Right ventricle myocardium inferior (tissue), 1 donor: ENCODE measurements around the gene UGT2A1. TPM values are rescaled to one million over a fixed set of nuclear protein-coding genes. Genes with fewer than 3 reads are reported as not detected.
"Not testable (repeated sequence)": the region's sequence is repeated elsewhere in the genome, so short reads cannot be mapped to it uniquely, and the experiment has no call there.

Source experiments
- ATAC-seq: fragments of 200-7000 bp; cut with Tn5 transposase; one replicate; pipeline ENCODE4 v1.9.1; 2020; ENCODE audit warnings: mild to moderate bottlenecking, moderate library complexity
- DNase-seq: peaks from one replicate; pipeline ENCODE4 v3.0.0; 2021; ENCODE audit errors: missing footprints
- intact Hi-C: fragments of 100-400 bp; cut with DNase I; formaldehyde crosslinking; loops from one replicate; pipeline ENCODE4 v1.11.0; 2022
- long read RNA-seq: library from polyadenylated mRNA; unstranded; transcript quantifications from one replicate; pipeline ENCODE4 v2.0.0, GENCODE V29; 2021
- total RNA-seq: library from RNA; stranded (reverse); fragmentation: NEBNext Ultra II Directional; extraction: Animal tissue kit (Norgen Biotek cat#: 25700); gene quantifications from one replicate; pipeline ENCODE4 v1.2.1, GENCODE V29; 2021
- donor health status: DM: no; HTN: yes; CAD: no; lungs with severe emphysema.

The UGT2A1 gene
- not detected for total RNA-seq
- long read RNA-seq: 0 reads

- no peak for DNase-seq
- intact Hi-C loops: no loop called here
These were observed at the start of gene UGT2A1 for GRCh38 chr4:69653147-69653546. Gene UGT2A1 (minus strand): TSS chr4:69653247. CDS start chr4:69647644, 5,603 bp downstream.

GRCh38 chr4:69702201-69702600, 49.2 kb upstream of the UGT2A1 start:
- ATAC-seq: no peak
- no peak for DNase-seq
- intact Hi-C loops: no loop called here

More at GRCh38 chr4:69653147-69653546, at the start of gene UGT2A1:
- ATAC-seq: no peak

- no peak for ATAC-seq
These were observed 48.6 kb upstream of the UGT2A1 start for GRCh38 chr4:69701696-69702095.

GRCh38 chr4:69697536-69698242, 44.6 kb upstream of the UGT2A1 start:
- intact Hi-C loops: no loop called here
- DNase-seq (no peak), ATAC-seq (no peak)

More at GRCh38 chr4:69701696-69702095, 48.6 kb upstream of the UGT2A1 start:
- DNase-seq: no peak
- intact Hi-C loops: no loop called here

GRCh38 chr4:69689599-69689998, 36.6 kb upstream of the UGT2A1 start:
- DNase-seq (no peak), ATAC-seq (no peak)
- intact Hi-C loops: loop anchor here (5.0 kb wide), 2 partner anchors 818 to 868 kb away; no protein-coding TSS in a partner anchor

- DNase-seq: no peak
- intact Hi-C loops: loop anchor here (5.0 kb wide), 2 partner anchors 822 to 872 kb away; no protein-coding TSS in a partner anchor
- no peak for ATAC-seq
These were observed 31.8 kb upstream of the UGT2A1 start for GRCh38 chr4:69684804-69685203.

- ATAC-seq: no peak
- no peak for DNase-seq
These were observed 15.6 kb upstream of the UGT2A1 start for GRCh38 chr4:69668680-69669079.

GRCh38 chr4:69664009-69664408, 11.0 kb upstream of the UGT2A1 start:
- DNase-seq, ATAC-seq, intact Hi-C loops: not testable (repeated sequence)

More at GRCh38 chr4:69668680-69669079, 15.6 kb upstream of the UGT2A1 start:
- intact Hi-C loops: no loop called here

- ATAC-seq, DNase-seq, intact Hi-C loops: not testable (repeated sequence)
These were observed 8.2 kb upstream of the UGT2A1 start for GRCh38 chr4:69661130-69661803.

GRCh38 chr4:69658133-69658532, 5.1 kb upstream of the UGT2A1 start:
- ATAC-seq: no peak
- intact Hi-C loops: no loop called here
- no peak for DNase-seq

GRCh38 chr4:69656653-69657158, 3.7 kb upstream of the UGT2A1 start:
- intact Hi-C loops: no loop called here
- ATAC-seq: no peak
- DNase-seq: no peak

- DNase-seq: no peak
- no peak for ATAC-seq
- intact Hi-C loops: no loop called here
These were observed 2.2 kb downstream of the UGT2A1 start for GRCh38 chr4:69650872-69651271.

- ATAC-seq (no peak), DNase-seq (no peak)
- intact Hi-C loops: no loop called here
These were observed 3.4 kb downstream of the UGT2A1 start for GRCh38 chr4:69649629-69650028.

- no peak for DNase-seq
- no peak for ATAC-seq
- intact Hi-C loops: no loop called here
These were observed 3.8 kb downstream of the UGT2A1 start for GRCh38 chr4:69649207-69649606.

GRCh38 chr4:69642961-69643360, 10.1 kb downstream of the UGT2A1 start:
- intact Hi-C loops: no loop called here
- ATAC-seq (no peak), DNase-seq (no peak)

- intact Hi-C loops: no loop called here
- ATAC-seq (no peak), DNase-seq (no peak)
These were observed 12.8 kb downstream of the UGT2A1 start for GRCh38 chr4:69640289-69640688.

- ATAC-seq (no peak), DNase-seq (no peak)
- intact Hi-C loops: no loop called here
These were observed 13.5 kb downstream of the UGT2A1 start, which contains the start of gene UGT2A2 for GRCh38 chr4:69639542-69639941. Gene UGT2A2 (minus strand): TSS chr4:69639642. CDS start chr4:69639640, 2 bp downstream.

- intact Hi-C loops: no loop called here
- DNase-seq (no peak), ATAC-seq (no peak)
These were observed 35.9 kb downstream of the UGT2A1 start for GRCh38 chr4:69617083-69617694.

- ATAC-seq: no peak
- DNase-seq: no peak
- intact Hi-C loops: no loop called here
These were observed 42.6 kb downstream of the UGT2A1 start for GRCh38 chr4:69610484-69610883.
